HCT116 (cell line): ENCODE measurements around the gene ZNF79. TPM values are rescaled to one million over a fixed set of nuclear protein-coding genes. Genes with fewer than 3 reads are reported as not detected.

Experiments used
- ATAC-seq: fragments of 200-7000 bp; cut with Tn5 transposase; 2 replicates; pipeline ENCODE4 v1.9.1; 2020; ENCODE audit warnings: mild to moderate bottlenecking, moderate library complexity
- BruUV-seq: library from RNA; stranded (reverse); fragments of 400-500 nt; replicated peaks from 2 replicates; lab custom pipeline; 2021; lab: Mats Ljungman, UMichigan
- CTCF ChIA-PET: fragments of 300-600 bp; sonication (Branson Sonifier 250); formaldehyde crosslinking; loops from one replicate; lab custom pipeline; 2021; ENCODE audit warnings: antibody characterized with exemption; lab: Charles Lee
- POLR2A ChIA-PET: fragments of 300-600, 350-600 bp; sonication (Branson Sonifier 250); formaldehyde crosslinking; loops from one replicate; lab custom pipeline; 2021; ENCODE audit warnings: antibody characterized with exemption; lab: Charles Lee
- RAD21 ChIA-PET, 2 experiments: fragments of 300-600 bp; sonication (Branson Sonifier 250); formaldehyde crosslinking; loops; one replicate each; lab custom pipeline; 2023; ENCODE audit warnings: low total read pairs in 2 of 2; ENCODE audit not compliant: uncharacterized antibody in 2 of 2, unreplicated experiment in 2 of 2, low non-redundant PET in 1 of 2; lab: Charles Lee
- DNase-seq: peaks from one replicate; pipeline ENCODE4 v3.0.0-alpha.2; 2010; ENCODE audit warnings: low read depth, low spot score
- H2AFZ ChIP-seq: fragments of 200-600 bp; shearing (Covaris generic), sonication (generic); 2 replicates; pipeline ENCODE4 v1.6.1; 2017; ENCODE audit warnings: low read depth, mixed run types, mixed read lengths, antibody characterized with exemption, low read length; ENCODE audit not compliant: poor library complexity, severe bottlenecking
- H3K27ac ChIP-seq: 2 replicates; pipeline ENCODE4 v1.5.1; 2012; ENCODE audit warnings: low read depth, low read length
- H3K27me3 ChIP-seq: fragments of 200-600 bp; sonication (generic); 2 replicates; pipeline ENCODE4 v1.6.1; 2016; ENCODE audit warnings: mixed run types, low read length, mixed read lengths; ENCODE audit not compliant: insufficient read depth
- H3K36me3 ChIP-seq, 2 experiments: fragments of 200-500 bp in 1 of 2; fragments of 200-600 bp in 1 of 2; sonication (Bioruptor generic) in 1 of 2; sonication (generic) in 1 of 2; 2 replicates each; pipeline versions ENCODE4 v1.5.1 to v1.6.1; 2014 to 2016; ENCODE audit warnings: low read length in 2 of 2, inconsistent platforms in 1 of 2, mixed read lengths in 1 of 2, mixed run types in 1 of 2; ENCODE audit not compliant: insufficient read depth in 2 of 2, control insufficient read depth in 1 of 2
- H3K4me1 ChIP-seq, 2 experiments: fragments of 200-600 bp in 1 of 2; sonication (generic) in 1 of 2; 2 replicates each; pipeline versions ENCODE4 v1.5.1 to v1.6.1; 2012 to 2017; ENCODE audit warnings: low read length in 2 of 2, inconsistent platforms in 1 of 2, mild to moderate bottlenecking in 1 of 2, mixed read lengths in 1 of 2, mixed run types in 1 of 2, moderate library complexity in 1 of 2; ENCODE audit not compliant: insufficient read depth in 2 of 2, control insufficient read depth in 1 of 2
- H3K4me2 ChIP-seq: fragments of 200-600 bp; sonication (generic); 2 replicates; pipeline ENCODE4 v1.6.1; 2017; ENCODE audit warnings: mixed run types, low read length, mixed read lengths
- H3K4me3 ChIP-seq, 2 experiments: fragments of 200-600 bp in 1 of 2; sonication (generic) in 1 of 2; replicated peaks in 1 of 2; 2 replicates each; pipeline ENCODE4 v1.5.1; 2011 to 2016; ENCODE audit warnings: low read length in 2 of 2, control low read depth in 1 of 2, low read depth in 1 of 2, mild to moderate bottlenecking in 1 of 2, mixed read lengths in 1 of 2, mixed run types in 1 of 2
- H3K79me2 ChIP-seq: fragments of 200-600 bp; sonication (generic); 2 replicates; pipeline ENCODE4 v1.6.1; 2017; ENCODE audit warnings: mild to moderate bottlenecking, mixed run types, low read length, moderate library complexity, mixed read lengths; ENCODE audit not compliant: insufficient read depth
- H3K9ac ChIP-seq: fragments of 200-600 bp; sonication (generic); 2 replicates; pipeline ENCODE4 v1.6.1; 2016; ENCODE audit warnings: low read length, mixed read lengths
- H3K9me2 ChIP-seq: fragments of 200-600 bp; sonication (generic), shearing (Covaris generic); 2 replicates; pipeline ENCODE4 v1.6.1; 2017; ENCODE audit warnings: mixed run types, mild to moderate bottlenecking, moderate library complexity; ENCODE audit not compliant: insufficient read depth
- H3K9me3 ChIP-seq, 2 experiments: fragments of 200-500 bp in 1 of 2; fragments of 200-600 bp in 1 of 2; sonication (Bioruptor generic) in 1 of 2; sonication (generic) in 1 of 2; 2 replicates each; pipeline ENCODE4 v1.6.1; 2014 to 2017; ENCODE audit warnings: low read length in 2 of 2, mixed read lengths in 2 of 2, inconsistent platforms in 1 of 2, low read depth in 1 of 2, mild to moderate bottlenecking in 1 of 2, mixed run types in 1 of 2, moderate library complexity in 1 of 2; ENCODE audit not compliant: control insufficient read depth in 1 of 2, insufficient read depth in 1 of 2
- H4K20me1 ChIP-seq: fragments of 200-600 bp; sonication (generic), shearing (Covaris generic); 2 replicates; pipeline ENCODE4 v1.6.1; 2017; ENCODE audit warnings: mixed run types, mild to moderate bottlenecking, moderate library complexity; ENCODE audit not compliant: insufficient read depth
- CTCF ChIP-seq, 3 experiments: fragments of 200-600 bp in 1 of 3; sonication (generic) in 1 of 3; IDR thresholded peaks in 2 of 3; conservative IDR thresholded peaks in 1 of 3; 2 replicates each; pipeline ENCODE4 v1.5.1; 2012 to 2017; ENCODE audit warnings: low read depth in 2 of 3, low read length in 2 of 3, antibody characterized with exemption in 1 of 3, borderline replicate concordance in 1 of 3, control low read depth in 1 of 3, mild to moderate bottlenecking in 1 of 3, mixed read lengths in 1 of 3, mixed run types in 1 of 3, moderate library complexity in 1 of 3; ENCODE audit not compliant: insufficient read depth in 1 of 3
- EZH2 ChIP-seq: fragments of 200-600 bp; sonication (generic); IDR thresholded peaks from 2 replicates; pipeline ENCODE4 v1.6.1; 2017; ENCODE audit warnings: antibody characterized with exemption, mixed run types
- RAD21 ChIP-seq: IDR thresholded peaks from 2 replicates; pipeline ENCODE4 v1.6.1; 2012; ENCODE audit warnings: low read depth, mild to moderate bottlenecking
- SIN3A ChIP-seq: IDR thresholded peaks from 2 replicates; pipeline ENCODE4 v1.6.1; 2012; ENCODE audit warnings: low read depth
- SP1 ChIP-seq: IDR thresholded peaks from 2 replicates; pipeline ENCODE4 v1.6.1; 2012; ENCODE audit warnings: low read depth
- TCF7L2 ChIP-seq: IDR thresholded peaks from 2 replicates; pipeline ENCODE4 v1.7.0; 2011; ENCODE audit warnings: borderline replicate concordance, inconsistent platforms; ENCODE audit not compliant: insufficient read depth, insufficient read length; ENCODE audit errors: extremely low read depth
- ZFX ChIP-seq: fragments of 450-650 bp; IDR thresholded peaks from 2 replicates; pipeline ENCODE4 v1.6.1; 2017
- intact Hi-C: fragments of 100-400 bp; cut with micrococcal nuclease; formaldehyde crosslinking; loops from 2 replicates; pipeline ENCODE4 v1.10.0; 2022
- total RNA-seq: library from RNA; stranded (reverse); gene quantifications from one replicate; pipeline ENCODE4 v1.2.1, GENCODE V29; 2021; ENCODE audit not compliant: unreplicated experiment
- TF ChIP-seq, protein P1 (sequence below): IDR thresholded peaks from 2 replicates; pipeline ENCODE4 v1.6.1; 2012

The ZNF79 gene
- total RNA-seq, 1 experiment from 2014 or later, result 5.3 TPM

- CTCF ChIA-PET, result interaction anchor here (1.4 kb wide), 1 partner anchor 208 kb away, joined by 3 read pairs; no protein-coding TSS in a partner anchor
- TF ChIP-seq EZH2 (no peak), RAD21 (no peak), SIN3A (no peak), SP1 (no peak), CTCF (IDR thresholded peaks at IDR 0.05 in 2 of 3, conservative IDR thresholded peaks at IDR 0.05 in 1 of 3; ENCODE audit: borderline replicate concordance in 1 of 3, insufficient read depth in 1 of 3, low read depth in 2 of 3, low read length in 2 of 3) (no peak), TCF7L2 (no peak), ZFX (no peak)
- TF ChIP-seq, protein P1, sequence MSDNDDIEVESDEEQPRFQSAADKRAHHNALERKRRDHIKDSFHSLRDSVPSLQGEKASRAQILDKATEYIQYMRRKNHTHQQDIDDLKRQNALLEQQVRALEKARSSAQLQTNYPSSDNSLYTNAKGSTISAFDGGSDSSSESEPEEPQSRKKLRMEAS, result no peak
- ATAC-seq, result no peak
Observed at GRCh38 chr9:127422133-127422782, 1.9 kb upstream of the ZNF79 start.

More at GRCh38 chr9:127422133-127422782, 1.9 kb upstream of the ZNF79 start:
- RAD21 ChIA-PET, result no interaction called here
- H3K79me2 ChIP-seq, result peaks cover 34% of the 10 kb centered on the region
- H3K9me2 ChIP-seq, result no peaks in the 10 kb centered on the region
- no peak overlapping the region for H2AFZ ChIP-seq
- peaks cover 3 to 44% of the 10 kb centered on the region in 2 experiments; a peak in 3 of 4 replicates for H3K4me1 ChIP-seq
- DNase-seq, result no peak
- no TSS peak for BruUV-seq
- H3K36me3 ChIP-seq, result no peaks in the 10 kb centered on the region
- no peaks in the 10 kb centered on the region for H3K27me3 ChIP-seq
- H3K4me3 ChIP-seq, result no peak overlapping the region
- intact Hi-C loops, result no loop called here
- H3K9ac ChIP-seq, result peak overlapping the region; percentile 86; the same call in 1 of the 2 replicates
- POLR2A ChIA-PET, result no interaction called here
- no peaks in the 10 kb centered on the region for H4K20me1 ChIP-seq
- no peaks in the 10 kb centered on the region for H3K9me3 ChIP-seq
- peak overlapping the region; percentile 97 for H3K4me2 ChIP-seq
- no peak overlapping the region for H3K27ac ChIP-seq
